Fibroblast of skin of abdomen (primary cell): ENCODE data around the gene CDAN1.
A peak's percentile ranks its signal among the peaks of the same experiment; 100 is the strongest.

ENCODE experiments used
- DNase-seq: peaks from one replicate; pipeline ENCODE4 v3.0.0-alpha.2; 2013

The CDAN1 gene

GRCh38 chr15:42734076-42734672, 2.8 kb downstream of the CDAN1 start:
- DNase-seq, result no peak

- no peak for DNase-seq
These were observed 3.9 kb downstream of the CDAN1 start for GRCh38 chr15:42733027-42733426.

- no peak for DNase-seq
These were observed 4.7 kb downstream of the CDAN1 start for GRCh38 chr15:42732095-42732827.

- no peak for DNase-seq
These were observed 5.5 kb downstream of the CDAN1 start for GRCh38 chr15:42731461-42731860.

- DNase-seq, result no peak
These were observed 6.4 kb downstream of the CDAN1 start for GRCh38 chr15:42730536-42730935.

GRCh38 chr15:42730135-42730534, 6.8 kb downstream of the CDAN1 start:
- no peak for DNase-seq

- no peak for DNase-seq
These were observed 7.5 kb downstream of the CDAN1 start for GRCh38 chr15:42729409-42729808.

GRCh38 chr15:42728972-42729371, 8.0 kb downstream of the CDAN1 start:
- DNase-seq, result no peak

- DNase-seq, result no peak
These were observed 8.4 kb downstream of the CDAN1 start for GRCh38 chr15:42728560-42728959.

GRCh38 chr15:42727750-42728381, 9.1 kb downstream of the CDAN1 start:
- no peak for DNase-seq

- DNase-seq, result no peak
These were observed 10.8 kb downstream of the CDAN1 start for GRCh38 chr15:42726114-42726513.

GRCh38 chr15:42725331-42725903, 11.5 kb downstream of the CDAN1 start:
- no peak for DNase-seq

- no peak for DNase-seq
These were observed 12.7 kb downstream of the CDAN1 start for GRCh38 chr15:42724276-42724675.

GRCh38 chr15:42723068-42723467, 13.9 kb downstream of the CDAN1 start:
- DNase-seq, result no peak

- DNase-seq, result no peak
These were observed 15.0 kb downstream of the CDAN1 start for GRCh38 chr15:42721916-42722315.

- no peak for DNase-seq
These were observed 15.9 kb downstream of the CDAN1 start for GRCh38 chr15:42721016-42721415.

- DNase-seq, result no peak
These were observed 16.9 kb downstream of the CDAN1 start for GRCh38 chr15:42720071-42720470.

- DNase-seq, result no peak
These were observed 17.9 kb downstream of the CDAN1 start for GRCh38 chr15:42719043-42719442.

- no peak for DNase-seq
These were observed 20.3 kb downstream of the CDAN1 start for GRCh38 chr15:42716626-42717025.

- no peak for DNase-seq
These were observed 20.8 kb downstream of the CDAN1 start for GRCh38 chr15:42716125-42716524.

GRCh38 chr15:42712584-42712983, 24.3 kb downstream of the CDAN1 start:
- DNase-seq, result no peak

- no peak for DNase-seq
These were observed 25.2 kb downstream of the CDAN1 start for GRCh38 chr15:42711746-42712145.

- peak; percentile 8 for DNase-seq
These were observed 26.3 kb downstream of the CDAN1 start for GRCh38 chr15:42710662-42711061.
